SH-SY5Y (cell line): ENCODE results near the gene NOL4L.

Experiments
- GATA2 ChIP-seq: IDR thresholded peaks from 2 replicates; pipeline ENCODE4 v1.6.1; 2011; ENCODE audit warnings: mild to moderate bottlenecking, low read depth, low read length
- GATA3 ChIP-seq: IDR thresholded peaks from 2 replicates; pipeline ENCODE4 v1.6.1; 2011; ENCODE audit warnings: low read depth, mild to moderate bottlenecking, low read length, moderate library complexity

GRCh38 chr20:32439132-32439829, 145.9 kb downstream of the NOL4L start:
- no peak for TF ChIP-seq GATA2
- TF ChIP-seq GATA3: no peak
